Activated CD8-positive, alpha-beta T cell treated with anti-CD3 and anti-CD28 coated beads for 36 hours (primary cell): ENCODE data around the gene SEC61G. TPM values are rescaled to one million over a fixed set of nuclear protein-coding genes. Genes with fewer than 3 reads are reported as not detected.

Experiments
- ATAC-seq: fragments of 200-7000 bp; cut with Tn5 transposase; one replicate; pipeline ENCODE4 v1.10.0; 2021; ENCODE audit warnings: mild to moderate bottlenecking, moderate library complexity
- CTCF ChIA-PET: fragments of 350-600 bp; sonication (Branson Sonifier 250); formaldehyde crosslinking; loops from one replicate; lab custom pipeline; 2021; ENCODE audit warnings: antibody characterized with exemption; lab: Charles Lee
- POLR2A ChIA-PET: fragments of 350-600 bp; sonication (Branson Sonifier 250); formaldehyde crosslinking; loops from one replicate; lab custom pipeline; 2021; ENCODE audit warnings: antibody characterized with exemption; lab: Charles Lee
- DNase-seq: peaks from one replicate; pipeline ENCODE4 v3.0.0-alpha.2; 2020
- H3K27ac Mint-ChIP-seq: one replicate; pipeline ENCODE4 v1.8.0; 2021; ENCODE audit warnings: mild to moderate bottlenecking, mixed read lengths
- H3K27me3 Mint-ChIP-seq: one replicate; pipeline ENCODE4 v1.8.0; 2021; ENCODE audit warnings: mixed read lengths
- H3K36me3 Mint-ChIP-seq: one replicate; pipeline ENCODE4 v1.8.0; 2021; ENCODE audit warnings: low read depth, mixed read lengths
- H3K4me1 Mint-ChIP-seq: one replicate; pipeline ENCODE4 v1.8.0; 2021; ENCODE audit warnings: low read depth, mixed read lengths
- H3K4me3 Mint-ChIP-seq: one replicate; pipeline ENCODE4 v1.8.0; 2021; ENCODE audit warnings: mild to moderate bottlenecking, moderate library complexity, mixed read lengths
- H3K9me3 Mint-ChIP-seq: one replicate; pipeline ENCODE4 v1.8.0; 2021; ENCODE audit warnings: mixed read lengths
- intact Hi-C: fragments of 100-400 bp; cut with micrococcal nuclease; formaldehyde crosslinking; loops from one replicate; pipeline ENCODE4 v1.10.0; 2022
- total RNA-seq, 2 experiments: library from RNA; stranded (reverse); gene quantifications; one replicate each; pipeline ENCODE4 v1.2.3, GENCODE V29; 2021
- TF ChIP-seq, protein P1 (sequence below): fragments of 200-600 bp; IDR thresholded peaks from one replicate; pipeline ENCODE4 v1.8.0; 2022; ENCODE audit warnings: antibody characterized with exemption, mild to moderate bottlenecking

SEC61G gene
- total RNA-seq, 2 experiments from 2014 or later: 162 to 172 TPM

DNA sequence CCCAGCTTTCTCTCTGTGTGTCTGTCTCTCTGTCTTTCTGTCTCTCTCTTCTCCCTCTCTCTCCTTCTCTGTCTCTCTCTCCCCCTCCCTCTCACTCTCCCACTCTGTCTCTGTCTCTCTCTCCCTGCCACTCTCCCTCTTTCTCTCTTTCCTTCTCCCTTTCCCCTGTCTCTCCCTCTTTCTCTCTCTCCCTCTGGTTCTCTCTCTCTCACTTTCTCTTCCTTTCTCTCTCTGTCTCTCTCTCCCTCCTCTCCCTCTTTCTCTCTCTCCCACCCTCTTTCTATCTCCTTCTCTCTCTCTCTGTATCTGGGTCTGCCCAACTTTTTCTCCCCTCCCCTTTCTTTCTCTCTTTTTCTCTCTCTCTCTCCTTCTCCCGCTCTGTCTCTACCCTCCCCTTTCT, 36.5 kb downstream of the SEC61G start:
- H3K36me3 Mint-ChIP-seq: no peaks in the 10 kb centered on the region
- peaks cover 2% of the 10 kb centered on the region for H3K9me3 Mint-ChIP-seq
- intact Hi-C loops: no loop called here
- no peak for DNase-seq
- POLR2A ChIA-PET: no interaction called here
- no peak overlapping the region for H3K4me3 Mint-ChIP-seq
- no peak for ATAC-seq
- CTCF ChIA-PET: interaction anchor here (0.7 kb wide), 1 partner anchor 208 kb away, joined by 3 read pairs; no protein-coding TSS in a partner anchor
- no peaks in the 10 kb centered on the region for H3K27me3 Mint-ChIP-seq
- H3K27ac Mint-ChIP-seq: no peak overlapping the region
- no peaks in the 10 kb centered on the region for H3K4me1 Mint-ChIP-seq
- TF ChIP-seq, protein P1, sequence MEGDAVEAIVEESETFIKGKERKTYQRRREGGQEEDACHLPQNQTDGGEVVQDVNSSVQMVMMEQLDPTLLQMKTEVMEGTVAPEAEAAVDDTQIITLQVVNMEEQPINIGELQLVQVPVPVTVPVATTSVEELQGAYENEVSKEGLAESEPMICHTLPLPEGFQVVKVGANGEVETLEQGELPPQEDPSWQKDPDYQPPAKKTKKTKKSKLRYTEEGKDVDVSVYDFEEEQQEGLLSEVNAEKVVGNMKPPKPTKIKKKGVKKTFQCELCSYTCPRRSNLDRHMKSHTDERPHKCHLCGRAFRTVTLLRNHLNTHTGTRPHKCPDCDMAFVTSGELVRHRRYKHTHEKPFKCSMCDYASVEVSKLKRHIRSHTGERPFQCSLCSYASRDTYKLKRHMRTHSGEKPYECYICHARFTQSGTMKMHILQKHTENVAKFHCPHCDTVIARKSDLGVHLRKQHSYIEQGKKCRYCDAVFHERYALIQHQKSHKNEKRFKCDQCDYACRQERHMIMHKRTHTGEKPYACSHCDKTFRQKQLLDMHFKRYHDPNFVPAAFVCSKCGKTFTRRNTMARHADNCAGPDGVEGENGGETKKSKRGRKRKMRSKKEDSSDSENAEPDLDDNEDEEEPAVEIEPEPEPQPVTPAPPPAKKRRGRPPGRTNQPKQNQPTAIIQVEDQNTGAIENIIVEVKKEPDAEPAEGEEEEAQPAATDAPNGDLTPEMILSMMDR: no peak

DNA sequence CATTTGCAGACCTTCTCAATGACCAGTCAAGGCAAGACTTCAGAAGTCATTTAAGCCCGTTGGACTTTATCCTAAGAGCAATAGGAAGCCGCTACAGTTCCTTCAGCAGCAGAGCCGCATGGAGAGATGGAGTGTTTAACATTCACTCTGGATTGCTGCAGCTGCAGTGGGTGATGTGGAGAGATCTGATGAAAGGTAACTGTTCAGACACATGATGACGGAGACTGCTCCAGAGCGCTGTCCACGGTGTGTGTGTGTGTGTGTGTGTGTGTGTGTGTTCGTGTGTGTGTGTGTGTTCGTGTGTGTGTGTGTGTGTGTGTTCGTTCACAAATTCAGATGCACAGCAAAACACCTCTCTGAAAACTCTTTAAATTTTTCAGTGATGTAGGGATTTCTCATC, 37.0 kb downstream of the SEC61G start:
- Mint-ChIP-seq H3K9me3 (peaks cover 2% of the 10 kb centered on the region), H3K27ac (no peak overlapping the region), H3K4me3 (no peak overlapping the region), H3K27me3 (no peaks in the 10 kb centered on the region), H3K4me1 (no peaks in the 10 kb centered on the region), H3K36me3 (no peaks in the 10 kb centered on the region)
- POLR2A ChIA-PET: no interaction called here
- TF ChIP-seq, protein P1: no peak
- CTCF ChIA-PET: interaction anchor here (0.7 kb wide), 1 partner anchor 207 kb away, joined by 3 read pairs; no protein-coding TSS in a partner anchor
- DNase-seq (no peak), ATAC-seq (no peak)
- intact Hi-C loops: no loop called here

DNA sequence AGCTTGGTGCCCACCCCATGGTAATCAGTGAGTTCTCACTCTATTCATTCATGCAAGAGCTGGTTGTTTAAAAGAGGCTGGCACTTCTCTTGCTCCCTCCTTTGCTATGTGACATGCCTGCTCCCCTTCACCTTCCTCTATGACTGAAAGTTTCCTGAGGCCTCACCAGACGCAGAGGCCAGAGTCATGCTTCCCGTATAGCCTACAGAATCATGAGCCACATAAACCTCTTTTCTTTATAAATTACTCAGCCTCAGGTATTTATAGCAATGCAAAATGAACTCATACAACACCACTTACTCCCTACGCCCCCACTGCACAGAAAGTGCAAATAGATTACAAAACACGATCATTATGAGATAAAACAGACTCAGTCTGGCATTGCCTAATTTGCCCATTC, 39.0 kb downstream of the SEC61G start:
- DNase-seq: no peak
- ChIA-PET CTCF (no interaction called here), POLR2A (no interaction called here)
- TF ChIP-seq, protein P1: no peak
- Mint-ChIP-seq H3K27me3 (no peaks in the 10 kb centered on the region), H3K36me3 (no peaks in the 10 kb centered on the region), H3K4me3 (no peak overlapping the region), H3K27ac (no peak overlapping the region), H3K4me1 (no peaks in the 10 kb centered on the region), H3K9me3 (peaks cover 2% of the 10 kb centered on the region)
- no peak for ATAC-seq
- intact Hi-C loops: no loop called here

DNA sequence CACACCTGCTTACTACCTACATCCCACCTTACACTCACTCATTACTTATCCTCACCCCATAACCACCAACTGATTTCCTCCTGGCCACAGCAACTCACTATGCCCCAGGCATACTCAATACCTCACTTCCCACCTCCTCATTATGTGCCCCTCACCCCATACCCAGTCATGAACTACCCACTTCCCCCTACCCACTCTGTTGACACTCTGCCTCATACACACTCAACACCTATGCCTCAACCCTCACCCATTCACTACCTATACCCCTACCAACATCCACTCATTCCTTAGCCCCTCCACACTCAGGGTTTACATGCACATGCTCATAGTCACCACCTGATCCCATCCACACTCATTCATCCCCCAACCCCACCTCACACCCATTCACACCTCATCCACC, 39.6 kb downstream of the SEC61G start:
- Mint-ChIP-seq H3K36me3 (no peaks in the 10 kb centered on the region), H3K27ac (no peak overlapping the region)
- POLR2A ChIA-PET: no interaction called here

DNA sequence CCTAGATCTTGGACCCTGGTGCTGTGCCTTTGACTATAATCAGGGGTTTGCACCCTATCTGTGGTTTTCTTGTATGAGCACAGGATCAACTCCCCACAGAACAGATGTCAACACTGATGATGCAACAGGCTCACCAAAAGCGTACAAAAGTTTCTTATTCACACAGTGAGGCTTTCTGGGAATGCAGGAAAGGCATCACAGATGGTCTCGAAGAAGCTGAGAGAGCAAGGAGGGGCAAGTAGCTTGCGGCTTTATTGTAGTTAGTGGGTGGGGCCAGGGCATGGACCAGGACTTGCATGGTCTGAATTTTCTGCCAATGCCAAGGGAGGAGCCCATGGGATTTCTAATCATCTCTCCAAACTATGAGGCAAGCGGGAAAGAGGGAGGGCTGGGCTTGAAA, 46.2 kb downstream of the SEC61G start:
- CTCF ChIA-PET: no interaction called here
- no peak overlapping the region for H3K27ac Mint-ChIP-seq
- H3K36me3 Mint-ChIP-seq: no peaks in the 10 kb centered on the region
- TF ChIP-seq, protein P1: no peak
- POLR2A ChIA-PET: no interaction called here
- no peaks in the 10 kb centered on the region for H3K4me1 Mint-ChIP-seq
- no peak overlapping the region for H3K4me3 Mint-ChIP-seq
- intact Hi-C loops: no loop called here
- H3K27me3 Mint-ChIP-seq: peaks cover 7% of the 10 kb centered on the region
- ATAC-seq: no peak
- peaks cover 12% of the 10 kb centered on the region for H3K9me3 Mint-ChIP-seq
- DNase-seq: no peak

More for the DNA sequence above, 39.6 kb downstream of the SEC61G start:
- H3K4me3 Mint-ChIP-seq: no peak overlapping the region
- TF ChIP-seq, protein P1: no peak
- H3K4me1 Mint-ChIP-seq: no peaks in the 10 kb centered on the region
- no peaks in the 10 kb centered on the region for H3K27me3 Mint-ChIP-seq
- intact Hi-C loops: no loop called here
- CTCF ChIA-PET: no interaction called here
- no peak for ATAC-seq
- peaks cover 2% of the 10 kb centered on the region for H3K9me3 Mint-ChIP-seq
- no peak for DNase-seq
